ENCODE data around the gene CWH43. TPM values are rescaled to one million over a fixed set of nuclear protein-coding genes. Genes with fewer than 3 reads are reported as not detected.

CWH43 gene
- total RNA-seq, 1 experiment from 2014 or later, result 3.0 TPM

DNA sequence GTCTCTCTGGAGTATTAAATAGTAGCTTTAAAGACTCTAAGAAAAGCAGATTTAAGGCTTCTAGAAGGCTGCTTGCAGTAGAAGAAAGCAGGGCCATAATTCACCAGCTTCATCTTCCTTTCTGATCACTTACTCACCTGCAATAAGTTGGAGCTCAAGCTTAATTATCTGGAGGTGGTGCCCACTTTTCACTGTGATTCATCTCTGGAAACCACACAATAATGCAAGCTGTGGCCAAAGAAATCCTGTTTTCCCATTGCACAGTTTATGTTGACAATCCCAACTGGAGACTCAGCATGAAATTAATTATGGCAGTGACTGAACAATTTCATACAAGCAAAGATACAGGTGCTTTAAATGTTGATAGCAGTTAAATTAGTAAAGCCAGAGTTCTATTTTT lies 14.7 kb downstream of the CWH43 start:
- Histone ChIP-seq H3K27me3 (ENCODE audit: low read length) (no peaks in the 10 kb centered on the region), H4K20me1 (ENCODE audit: low read length) (no peaks in the 10 kb centered on the region), H3K36me3 (ENCODE audit: low read depth, low read length) (no peaks in the 10 kb centered on the region), H3K79me2 (ENCODE audit: low read length) (no peaks in the 10 kb centered on the region), H3K9ac (ENCODE audit: low read length) (no peak overlapping the region), H3K9me3 (ENCODE audit: low read length) (no peaks in the 10 kb centered on the region), H3K4me2 (ENCODE audit: low read length) (no peak overlapping the region), H2AFZ (ENCODE audit: low read length) (no peak overlapping the region), H3F3A (ENCODE audit: low read length, unreplicated experiment) (no peaks in the 10 kb centered on the region), H3K27ac (ENCODE audit: low read length) (no peak overlapping the region), H3K4me3 (ENCODE audit: low read length) (no peak overlapping the region), H3K4me1 (ENCODE audit: insufficient read depth, low read length) (no peaks in the 10 kb centered on the region; the same call in 1 of the 2 replicates), H3K9me2 (replicated peaks; ENCODE audit: low read length) (no peaks in the 10 kb centered on the region)
- BruUV-seq (replicated peaks), result no TSS peak
- no peak for TF ChIP-seq EZH2phosphoT487 (IDR thresholded peaks at IDR 0.05; ENCODE audit: borderline replicate concordance, low read length)
- TF ChIP-seq EZH2 (IDR thresholded peaks at IDR 0.05; ENCODE audit: low read length, unreplicated experiment), result no peak
- TF ChIP-seq, protein P1, sequence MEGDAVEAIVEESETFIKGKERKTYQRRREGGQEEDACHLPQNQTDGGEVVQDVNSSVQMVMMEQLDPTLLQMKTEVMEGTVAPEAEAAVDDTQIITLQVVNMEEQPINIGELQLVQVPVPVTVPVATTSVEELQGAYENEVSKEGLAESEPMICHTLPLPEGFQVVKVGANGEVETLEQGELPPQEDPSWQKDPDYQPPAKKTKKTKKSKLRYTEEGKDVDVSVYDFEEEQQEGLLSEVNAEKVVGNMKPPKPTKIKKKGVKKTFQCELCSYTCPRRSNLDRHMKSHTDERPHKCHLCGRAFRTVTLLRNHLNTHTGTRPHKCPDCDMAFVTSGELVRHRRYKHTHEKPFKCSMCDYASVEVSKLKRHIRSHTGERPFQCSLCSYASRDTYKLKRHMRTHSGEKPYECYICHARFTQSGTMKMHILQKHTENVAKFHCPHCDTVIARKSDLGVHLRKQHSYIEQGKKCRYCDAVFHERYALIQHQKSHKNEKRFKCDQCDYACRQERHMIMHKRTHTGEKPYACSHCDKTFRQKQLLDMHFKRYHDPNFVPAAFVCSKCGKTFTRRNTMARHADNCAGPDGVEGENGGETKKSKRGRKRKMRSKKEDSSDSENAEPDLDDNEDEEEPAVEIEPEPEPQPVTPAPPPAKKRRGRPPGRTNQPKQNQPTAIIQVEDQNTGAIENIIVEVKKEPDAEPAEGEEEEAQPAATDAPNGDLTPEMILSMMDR (conservative IDR thresholded peaks at IDR 0.05; ENCODE audit: low read depth, low read length), result no peak
- no peak for DNase-seq
- no peak for ATAC-seq
- intact Hi-C loops (cut with micrococcal nuclease), result no loop called here
- CTCF ChIA-PET, result no interaction called here
- POLR2A ChIA-PET (ENCODE audit: unreplicated experiment), result no interaction called here

DNA sequence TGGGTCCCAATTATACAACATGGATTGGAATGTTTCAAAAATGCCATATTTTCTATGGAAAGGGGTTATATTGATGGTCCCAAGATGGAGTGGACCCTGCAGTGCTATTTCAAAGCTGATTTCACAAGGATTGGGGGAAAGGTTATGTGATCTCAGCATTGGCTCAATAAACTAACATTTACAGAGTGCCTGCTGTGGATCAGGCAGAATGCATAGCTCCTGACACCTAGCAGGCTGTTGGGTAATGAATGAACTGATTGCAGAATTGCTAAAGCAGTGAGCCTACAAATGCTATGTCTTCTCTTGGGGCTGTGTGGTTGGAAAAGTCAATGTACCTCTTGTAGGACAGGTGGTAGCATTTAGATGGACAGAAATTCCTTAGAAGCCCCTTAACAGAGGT lies 16.9 kb downstream of the CWH43 start:
- Histone ChIP-seq H3F3A (ENCODE audit: low read length, unreplicated experiment) (no peaks in the 10 kb centered on the region), H3K27ac (ENCODE audit: low read length) (no peak overlapping the region), H3K9me2 (replicated peaks; ENCODE audit: low read length) (no peaks in the 10 kb centered on the region), H3K9me3 (ENCODE audit: low read length) (no peaks in the 10 kb centered on the region), H3K4me1 (ENCODE audit: insufficient read depth, low read length) (no peaks in the 10 kb centered on the region; the same call in 1 of the 2 replicates), H2AFZ (ENCODE audit: low read length) (no peak overlapping the region), H3K4me3 (ENCODE audit: low read length) (no peak overlapping the region), H3K27me3 (ENCODE audit: low read length) (no peaks in the 10 kb centered on the region), H4K20me1 (ENCODE audit: low read length) (no peaks in the 10 kb centered on the region), H3K79me2 (ENCODE audit: low read length) (no peaks in the 10 kb centered on the region), H3K4me2 (ENCODE audit: low read length) (no peak overlapping the region), H3K36me3 (ENCODE audit: low read depth, low read length) (no peaks in the 10 kb centered on the region), H3K9ac (ENCODE audit: low read length) (no peak overlapping the region)
- CTCF ChIA-PET, result no interaction called here
- intact Hi-C loops (cut with micrococcal nuclease), result no loop called here
- POLR2A ChIA-PET (ENCODE audit: unreplicated experiment), result no interaction called here
- BruUV-seq (replicated peaks), result no TSS peak
- ATAC-seq (no peak), DNase-seq (no peak)
- TF ChIP-seq, protein P1 (conservative IDR thresholded peaks at IDR 0.05; ENCODE audit: low read depth, low read length), result no peak
- TF ChIP-seq EZH2 (IDR thresholded peaks at IDR 0.05; ENCODE audit: low read length, unreplicated experiment) (no peak), EZH2phosphoT487 (IDR thresholded peaks at IDR 0.05; ENCODE audit: borderline replicate concordance, low read length) (no peak)

DNA sequence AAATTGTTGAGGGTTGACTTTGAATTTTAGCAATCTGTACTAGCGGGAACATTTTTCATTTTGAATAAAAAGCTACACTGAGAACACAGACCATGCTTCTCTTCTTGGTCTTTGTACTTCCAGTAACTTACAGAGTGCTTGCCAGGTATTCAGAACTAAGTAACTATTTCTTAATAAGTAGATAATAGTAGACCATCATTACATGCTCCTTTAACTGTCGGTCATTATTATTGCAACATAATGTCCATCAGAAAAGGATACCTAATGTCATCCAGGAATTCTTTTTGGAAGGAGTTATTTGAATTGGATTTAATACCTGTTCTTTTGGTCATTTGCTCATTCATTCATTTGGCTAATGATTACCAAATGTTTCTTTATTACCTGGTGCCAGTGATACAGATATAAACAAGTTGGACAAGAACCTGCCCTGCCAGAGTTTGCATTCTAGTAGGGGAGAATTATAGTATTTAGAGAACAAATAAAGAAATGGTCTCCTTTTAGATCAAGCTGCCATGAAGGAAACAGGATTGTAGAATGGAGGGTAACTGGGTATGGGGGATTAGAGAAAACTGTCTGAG lies 32.7 kb downstream of the CWH43 start:
- Histone ChIP-seq H2AFZ (ENCODE audit: low read length) (no peak overlapping the region), H3K9ac (ENCODE audit: low read length) (no peak overlapping the region), H3K27me3 (ENCODE audit: low read length) (no peaks in the 10 kb centered on the region), H4K20me1 (ENCODE audit: low read length) (no peaks in the 10 kb centered on the region), H3K4me2 (ENCODE audit: low read length) (no peak overlapping the region), H3K27ac (ENCODE audit: low read length) (no peak overlapping the region), H3F3A (ENCODE audit: low read length, unreplicated experiment) (no peaks in the 10 kb centered on the region), H3K36me3 (ENCODE audit: low read depth, low read length) (no peaks in the 10 kb centered on the region), H3K4me1 (ENCODE audit: insufficient read depth, low read length) (no peaks in the 10 kb centered on the region), H3K9me3 (ENCODE audit: low read length) (no peaks in the 10 kb centered on the region), H3K9me2 (replicated peaks; ENCODE audit: low read length) (no peaks in the 10 kb centered on the region), H3K79me2 (ENCODE audit: low read length) (no peaks in the 10 kb centered on the region), H3K4me3 (ENCODE audit: low read length) (no peak overlapping the region)
- no peak for ATAC-seq
- ChIA-PET POLR2A (ENCODE audit: unreplicated experiment) (no interaction called here), CTCF (no interaction called here)
- no peak for DNase-seq
- intact Hi-C loops (cut with micrococcal nuclease), result no loop called here
- BruUV-seq (replicated peaks), result no TSS peak
- TF ChIP-seq EZH2 (IDR thresholded peaks at IDR 0.05; ENCODE audit: low read length, unreplicated experiment) (no peak), EZH2phosphoT487 (IDR thresholded peaks at IDR 0.05; ENCODE audit: borderline replicate concordance, low read length) (no peak)
- TF ChIP-seq, protein P1 (conservative IDR thresholded peaks at IDR 0.05; ENCODE audit: low read depth, low read length), result no peak

Data from PC-3 (cell line).